MM.1S (cell line): Measurements from ENCODE around the gene MIER3.

ENCODE experiments used
- DNase-seq: peaks from one replicate; pipeline ENCODE4 v3.0.0-alpha.2; 2015
- H2AFZ ChIP-seq: fragments of 300-600 bp; sonication (generic); 2 replicates; pipeline ENCODE4 v1.6.0; 2016; ENCODE audit warnings: antibody characterized with exemption, low read length
- H3F3A ChIP-seq: fragments of 300-600 bp; sonication (generic); 2 replicates; pipeline ENCODE4 v1.6.1; 2016; ENCODE audit warnings: mild to moderate bottlenecking, antibody characterized with exemption, low read length, moderate library complexity, mixed read lengths; ENCODE audit not compliant: insufficient read depth
- H3K27ac ChIP-seq: fragments of 300-600 bp; sonication (generic); 2 replicates; pipeline ENCODE4 v1.5.1; 2016; ENCODE audit warnings: mild to moderate bottlenecking, low read length
- H3K27me3 ChIP-seq: fragments of 300-600 bp; sonication (generic); replicated peaks from 2 replicates; pipeline ENCODE4 v1.6.0; 2016; ENCODE audit warnings: low read length; ENCODE audit not compliant: insufficient read depth
- H3K36me3 ChIP-seq: fragments of 300-600 bp; sonication (generic); replicated peaks from 2 replicates; pipeline ENCODE4 v1.6.1; 2016; ENCODE audit warnings: mild to moderate bottlenecking, low read length, mixed read lengths; ENCODE audit not compliant: insufficient read depth
- H3K4me1 ChIP-seq: fragments of 300-600 bp; sonication (generic); 2 replicates; pipeline ENCODE4 v1.6.1; 2016; ENCODE audit warnings: low read length, mixed read lengths
- H3K4me2 ChIP-seq: fragments of 300-600 bp; sonication (generic); 2 replicates; pipeline ENCODE4 v1.6.0; 2016; ENCODE audit warnings: low read depth, low read length
- H3K4me3 ChIP-seq: fragments of 300-600 bp; sonication (generic); 2 replicates; pipeline ENCODE4 v1.5.1; 2016; ENCODE audit warnings: low read length, mixed read lengths
- H3K79me2 ChIP-seq: fragments of 300-600 bp; sonication (generic); 2 replicates; pipeline ENCODE4 v1.6.1; 2016; ENCODE audit warnings: mixed run types, low read length, mixed read lengths
- H3K9ac ChIP-seq: fragments of 300-600 bp; sonication (generic); 2 replicates; pipeline ENCODE4 v1.6.1; 2016; ENCODE audit warnings: low read length, mixed read lengths
- H3K9me2 ChIP-seq: fragments of 300-600 bp; sonication (generic); replicated peaks from 2 replicates; pipeline ENCODE4 v1.6.1; 2016; ENCODE audit warnings: mild to moderate bottlenecking, low read length, mixed read lengths; ENCODE audit not compliant: insufficient read depth
- H3K9me3 ChIP-seq: fragments of 300-600 bp; sonication (generic); replicated peaks from 2 replicates; pipeline ENCODE4 v1.6.1; 2016; ENCODE audit warnings: mild to moderate bottlenecking, low read length, mixed read lengths; ENCODE audit not compliant: insufficient read depth
- H4K20me1 ChIP-seq: fragments of 300-600 bp; sonication (generic); 2 replicates; pipeline ENCODE4 v1.6.1; 2016; ENCODE audit warnings: mild to moderate bottlenecking, low read length, moderate library complexity, mixed read lengths; ENCODE audit not compliant: insufficient read depth
- CTCF ChIP-seq: fragments of 300-600 bp; sonication (generic); IDR thresholded peaks from 2 replicates; pipeline ENCODE4 v1.5.1; 2016; ENCODE audit warnings: antibody characterized with exemption, low read length, mixed read lengths
- EZH2 ChIP-seq: fragments of 300-600 bp; sonication (generic); optimal IDR thresholded peaks from 2 replicates; pipeline ENCODE3; 2017; ENCODE audit warnings: low read depth, mild to moderate bottlenecking, antibody characterized with exemption, low read length, mixed read lengths
- EZH2phosphoT487 ChIP-seq: fragments of 300-600 bp; sonication (generic); IDR thresholded peaks from 2 replicates; pipeline ENCODE4 v1.6.1; 2018; ENCODE audit warnings: antibody characterized with exemption, low read length

Gene MIER3

GRCh38 chr5:56971275-56971674, 19.4 kb upstream of the MIER3 start:
- no peaks in the 10 kb centered on the region for H3K36me3 ChIP-seq

GRCh38 chr5:56964173-56964572, 12.2 kb upstream of the MIER3 start:
- Histone ChIP-seq H3K36me3 (no peaks in the 10 kb centered on the region), H2AFZ (no peak overlapping the region), H3K4me1 (no peaks in the 10 kb centered on the region), H3K9me2 (no peaks in the 10 kb centered on the region), H3K4me2 (no peak overlapping the region), H3K27me3 (no peaks in the 10 kb centered on the region), H4K20me1 (no peaks in the 10 kb centered on the region), H3K27ac (no peak overlapping the region), H3F3A (no peaks in the 10 kb centered on the region), H3K9ac (no peak overlapping the region), H3K79me2 (no peaks in the 10 kb centered on the region), H3K9me3 (no peaks in the 10 kb centered on the region), H3K4me3 (no peak overlapping the region)
- DNase-seq, result no peak
- TF ChIP-seq EZH2 (no peak), EZH2phosphoT487 (no peak), CTCF (no peak)

More at GRCh38 chr5:56971275-56971674, 19.4 kb upstream of the MIER3 start:
- Histone ChIP-seq H3K9ac (no peak overlapping the region), H3K9me2 (no peaks in the 10 kb centered on the region), H2AFZ (no peak overlapping the region), H3K9me3 (no peaks in the 10 kb centered on the region), H3F3A (no peaks in the 10 kb centered on the region), H3K79me2 (no peaks in the 10 kb centered on the region), H3K27me3 (no peaks in the 10 kb centered on the region), H3K4me2 (no peak overlapping the region), H3K27ac (no peak overlapping the region), H3K4me1 (no peaks in the 10 kb centered on the region), H3K4me3 (no peak overlapping the region), H4K20me1 (no peaks in the 10 kb centered on the region)
- DNase-seq, result no peak
- TF ChIP-seq EZH2phosphoT487 (no peak), EZH2 (no peak)

GRCh38 chr5:56963246-56963645, 11.3 kb upstream of the MIER3 start:
- Histone ChIP-seq H4K20me1 (no peaks in the 10 kb centered on the region), H2AFZ (no peak overlapping the region), H3K9me3 (no peaks in the 10 kb centered on the region), H3K4me1 (no peaks in the 10 kb centered on the region), H3K9me2 (no peaks in the 10 kb centered on the region), H3K27ac (no peak overlapping the region), H3K4me3 (no peak overlapping the region), H3K79me2 (no peaks in the 10 kb centered on the region), H3K4me2 (no peak overlapping the region), H3K9ac (no peak overlapping the region), H3K36me3 (no peaks in the 10 kb centered on the region), H3F3A (no peaks in the 10 kb centered on the region), H3K27me3 (no peaks in the 10 kb centered on the region)
- no peak for DNase-seq
- TF ChIP-seq CTCF (no peak), EZH2 (no peak)

- Histone ChIP-seq H3K9me2 (no peaks in the 10 kb centered on the region), H3K79me2 (no peaks in the 10 kb centered on the region), H3K36me3 (no peaks in the 10 kb centered on the region), H3F3A (no peaks in the 10 kb centered on the region), H3K4me3 (no peak overlapping the region), H3K9me3 (no peaks in the 10 kb centered on the region), H3K4me2 (no peak overlapping the region), H4K20me1 (no peaks in the 10 kb centered on the region), H3K27me3 (no peaks in the 10 kb centered on the region), H2AFZ (no peak overlapping the region), H3K27ac (no peak overlapping the region), H3K4me1 (no peaks in the 10 kb centered on the region), H3K9ac (no peak overlapping the region)
- no peak for DNase-seq
- no peak for TF ChIP-seq EZH2phosphoT487
- TF ChIP-seq CTCF, result no peak
- TF ChIP-seq EZH2, result no peak
Observed at GRCh38 chr5:56962286-56962685, 10.4 kb upstream of the MIER3 start.
